ENCODE measurements around the gene PABPC1L. TPM values are rescaled to one million over a fixed set of nuclear protein-coding genes. Genes with fewer than 3 reads are reported as not detected.

Gene PABPC1L
- total RNA-seq, 2 experiments from 2014 or later: 59.4 to 60.6 TPM

DNA sequence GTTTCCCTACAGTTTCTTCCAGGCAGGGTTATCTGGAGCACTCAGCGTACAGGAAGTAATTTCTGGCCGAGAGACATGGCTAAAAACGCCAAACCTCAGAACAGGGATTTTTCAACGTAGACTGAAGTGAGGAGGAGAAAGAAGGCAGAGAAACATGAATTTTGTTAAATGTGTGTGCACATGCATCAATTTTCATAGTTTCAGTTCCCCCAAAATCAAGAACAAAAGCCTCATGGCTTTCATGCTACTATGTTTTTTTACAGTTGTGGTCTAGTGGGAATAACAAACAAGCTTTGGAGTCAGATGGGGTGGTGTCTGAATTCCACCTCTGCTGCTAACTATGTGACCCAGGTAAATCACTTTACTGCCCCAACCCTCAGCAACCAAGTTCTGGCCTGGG is 45.4 kb downstream of the PABPC1L start:
- H3K9me3 Mint-ChIP-seq: no peaks in the 10 kb centered on the region
- no peaks in the 10 kb centered on the region for H3K27me3 Mint-ChIP-seq
- H3K27ac Mint-ChIP-seq: peak overlapping the region; percentile 28
- POLR2A ChIA-PET: no interaction called here
- DNase-seq: no peak
- CTCF ChIA-PET: no interaction called here
- H3K4me3 Mint-ChIP-seq: no peak overlapping the region
- H3K4me1 Mint-ChIP-seq: peaks cover 53% of the 10 kb centered on the region
- peaks cover 63% of the 10 kb centered on the region for H3K36me3 Mint-ChIP-seq (ENCODE audit: low read depth)

DNA sequence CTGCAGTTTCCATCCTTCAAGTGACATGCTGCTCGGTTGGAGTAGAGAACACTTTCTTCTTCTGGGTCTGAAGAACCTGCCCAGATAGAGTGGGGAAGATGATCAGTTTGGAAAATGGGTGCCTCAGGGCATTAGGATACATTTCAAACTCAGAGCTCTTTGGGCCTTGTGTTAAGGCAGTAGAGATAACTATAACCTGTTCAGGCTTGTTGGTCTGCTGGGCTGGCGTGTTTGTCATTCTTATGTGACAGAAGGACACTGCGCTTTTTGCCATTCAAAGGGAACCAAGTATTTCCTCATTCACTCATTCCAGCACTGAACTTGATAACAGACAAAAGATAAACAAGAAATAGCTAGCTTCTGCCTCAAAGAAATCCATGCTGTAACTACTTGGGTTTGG is 46.5 kb downstream of the PABPC1L start:
- Mint-ChIP-seq H3K27me3 (no peaks in the 10 kb centered on the region), H3K27ac (no peak overlapping the region), H3K4me1 (peaks cover 65% of the 10 kb centered on the region), H3K4me3 (no peak overlapping the region), H3K9me3 (no peaks in the 10 kb centered on the region), H3K36me3 (ENCODE audit: low read depth) (peaks cover 56% of the 10 kb centered on the region)
- DNase-seq: no peak
- ChIA-PET CTCF (interaction anchor here (0.6 kb wide), 1 partner anchor 1593 kb away, joined by 3 read pairs; no protein-coding TSS in a partner anchor), POLR2A (no interaction called here)

DNA sequence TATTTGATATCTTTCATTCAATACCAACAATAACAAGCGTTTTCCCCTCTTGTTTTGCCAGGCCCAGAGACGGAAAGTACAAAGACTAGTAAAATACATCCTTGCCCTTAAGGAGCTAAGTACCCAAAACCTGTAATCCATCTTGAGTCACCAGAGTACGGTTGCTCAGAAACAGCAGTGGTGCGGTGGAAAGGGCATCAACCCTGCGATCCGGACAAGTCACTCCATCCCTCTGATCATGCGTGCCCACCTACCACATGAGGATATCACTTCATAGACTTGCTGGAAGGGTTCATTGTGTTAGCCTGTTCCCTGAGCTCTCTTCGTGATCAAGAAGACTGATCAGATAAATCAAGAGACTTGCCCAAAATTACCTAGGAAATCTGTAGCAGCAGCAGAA is 48.4 kb downstream of the PABPC1L start:
- peaks cover 38% of the 10 kb centered on the region for H3K36me3 Mint-ChIP-seq (ENCODE audit: low read depth)
- POLR2A ChIA-PET: no interaction called here
- no peak overlapping the region for H3K27ac Mint-ChIP-seq
- no peaks in the 10 kb centered on the region for H3K27me3 Mint-ChIP-seq
- CTCF ChIA-PET: interaction anchor here (1.4 to 2.8 kb wide), 2 partner anchors 9 to 10 kb away, joined by 6 to 20 read pairs; no protein-coding TSS in a partner anchor
- DNase-seq: no peak
- peaks cover 69% of the 10 kb centered on the region for H3K4me1 Mint-ChIP-seq
- peaks cover 2% of the 10 kb centered on the region for H3K9me3 Mint-ChIP-seq
- H3K4me3 Mint-ChIP-seq: peak overlapping the region; percentile 97

DNA sequence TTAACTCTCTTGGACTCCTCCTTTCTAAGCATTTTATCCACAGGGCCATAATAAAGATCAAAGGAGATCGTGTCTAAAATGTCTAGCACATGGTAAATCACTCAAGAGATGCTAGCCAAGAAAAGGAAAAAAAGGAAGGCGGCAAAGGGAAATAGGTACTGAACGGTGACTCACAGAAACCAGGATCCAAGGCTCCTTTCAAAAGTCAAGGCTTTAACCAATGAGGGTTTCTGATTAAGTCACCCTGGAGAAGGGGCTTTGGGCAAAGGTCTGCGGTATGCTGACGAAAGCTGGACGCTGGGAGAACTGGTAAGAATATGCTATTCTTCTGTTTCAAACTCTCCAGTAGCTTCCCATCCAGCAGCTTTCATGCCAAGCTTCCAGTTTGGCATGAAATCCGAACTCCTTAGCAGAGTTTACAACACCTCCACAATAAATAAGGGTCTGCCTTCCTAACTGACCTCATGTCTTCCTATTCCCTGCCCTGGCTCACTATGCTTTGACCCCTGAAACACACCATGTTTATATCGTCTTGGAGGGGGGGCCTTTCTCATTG is 49.3 kb downstream of the PABPC1L start:
- CTCF ChIA-PET: interaction anchor here (2.8 kb wide), 1 partner anchor 11 kb away, joined by 20 read pairs; no protein-coding TSS in a partner anchor
- peaks cover 71% of the 10 kb centered on the region for H3K4me1 Mint-ChIP-seq
- POLR2A ChIA-PET: no interaction called here

DNA sequence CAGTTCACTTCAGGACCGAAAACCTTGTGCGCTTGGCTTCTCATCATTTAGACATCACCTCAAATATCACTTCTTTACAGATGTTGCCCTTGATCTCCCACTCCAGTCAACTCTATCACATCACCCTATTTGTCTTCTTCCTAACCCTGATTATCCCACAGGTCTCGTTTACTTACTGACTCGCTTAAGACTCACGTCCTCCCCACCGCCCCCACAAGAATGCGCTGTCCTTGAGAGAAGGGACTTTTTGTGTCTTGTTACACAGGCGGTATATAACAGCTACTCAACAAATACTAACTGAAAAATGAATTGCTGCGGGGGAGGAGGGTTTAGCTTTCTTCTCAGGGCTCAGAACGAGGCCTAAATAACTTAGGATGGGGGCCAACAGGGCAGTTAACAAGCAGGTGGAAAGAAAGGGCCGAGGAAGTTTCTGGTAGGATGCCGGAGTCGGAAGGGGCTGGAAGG is 49.8 kb downstream of the PABPC1L start:
- peak; percentile 50 for DNase-seq
- Mint-ChIP-seq H3K4me1 (peaks cover 73% of the 10 kb centered on the region), H3K27ac (peak overlapping the region; percentile 92), H3K36me3 (ENCODE audit: low read depth) (peaks cover 26% of the 10 kb centered on the region), H3K4me3 (peak overlapping the region; percentile 97), H3K9me3 (peaks cover 2% of the 10 kb centered on the region), H3K27me3 (no peaks in the 10 kb centered on the region)
- ChIA-PET POLR2A (no interaction called here), CTCF (interaction anchor here (0.8 to 2.8 kb wide), 4 partner anchors 11 to 51 kb away, joined by 3 to 20 read pairs (median 3); no protein-coding TSS in a partner anchor)

More for the DNA sequence above, 49.3 kb downstream of the PABPC1L start:
- Mint-ChIP-seq H3K36me3 (ENCODE audit: low read depth) (peaks cover 29% of the 10 kb centered on the region), H3K27ac (peak overlapping the region; percentile 66), H3K27me3 (no peaks in the 10 kb centered on the region), H3K9me3 (peaks cover 2% of the 10 kb centered on the region), H3K4me3 (peak overlapping the region; percentile 97)
- DNase-seq: no peak

DNA sequence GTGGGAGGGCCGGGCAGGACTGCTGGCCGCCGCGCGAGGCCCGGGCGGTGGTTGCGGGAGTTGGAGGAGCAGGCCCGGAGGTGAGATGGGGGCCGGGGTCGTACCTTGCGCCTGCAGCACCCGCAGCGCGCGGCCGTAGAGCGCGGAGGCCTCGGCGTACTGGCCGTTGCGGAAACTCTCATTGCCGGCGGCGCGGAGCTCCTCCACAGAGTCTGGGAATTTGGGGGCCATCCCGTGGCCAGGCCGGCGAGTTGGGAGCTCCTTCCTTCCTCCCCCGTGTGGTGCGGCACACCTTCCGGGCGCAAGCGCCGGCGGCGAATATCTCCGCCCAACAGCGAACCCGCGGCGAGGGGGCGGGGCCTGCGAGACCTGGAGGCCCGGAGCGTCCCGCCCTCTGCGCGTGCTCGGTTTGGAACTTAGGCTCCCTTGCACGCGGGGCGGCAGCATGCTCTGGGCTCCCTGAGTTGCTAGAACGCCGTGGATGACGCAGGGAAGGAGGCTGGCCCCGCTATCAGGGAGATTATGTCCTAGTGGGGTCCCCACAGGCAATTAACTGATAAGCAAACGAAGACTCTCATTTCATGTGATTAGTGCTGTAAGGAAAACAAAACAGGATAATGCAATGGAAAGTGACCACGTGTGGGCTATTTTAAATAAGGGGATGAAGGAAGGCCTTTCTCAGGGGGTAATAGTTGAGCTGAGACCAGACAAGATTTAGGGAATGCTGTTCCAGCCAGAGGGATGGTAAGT is 50.4 kb downstream of the PABPC1L start, which contains the start of gene TOMM34:
Gene TOMM34 (minus strand): TSS at position 295 of the 750 bp plus-strand sequence. CDS start 64 bp downstream, at position 231.
- peaks cover 22% of the 10 kb centered on the region for H3K36me3 Mint-ChIP-seq (ENCODE audit: low read depth)
- no peaks in the 10 kb centered on the region for H3K27me3 Mint-ChIP-seq
- H3K9me3 Mint-ChIP-seq: peaks cover 2% of the 10 kb centered on the region
- POLR2A ChIA-PET: no interaction called here
- CTCF ChIA-PET: interaction anchor here (0.8 to 2.8 kb wide), 5 partner anchors 11 to 52 kb away, joined by 3 to 20 read pairs (median 3); no protein-coding TSS in a partner anchor
- H3K4me1 Mint-ChIP-seq: peaks cover 76% of the 10 kb centered on the region
- H3K27ac Mint-ChIP-seq: peak within 1 kb of the TSS; percentile 92
- peak within 1 kb of the TSS; percentile 97 for H3K4me3 Mint-ChIP-seq
- peak; percentile 95 for DNase-seq

DNA sequence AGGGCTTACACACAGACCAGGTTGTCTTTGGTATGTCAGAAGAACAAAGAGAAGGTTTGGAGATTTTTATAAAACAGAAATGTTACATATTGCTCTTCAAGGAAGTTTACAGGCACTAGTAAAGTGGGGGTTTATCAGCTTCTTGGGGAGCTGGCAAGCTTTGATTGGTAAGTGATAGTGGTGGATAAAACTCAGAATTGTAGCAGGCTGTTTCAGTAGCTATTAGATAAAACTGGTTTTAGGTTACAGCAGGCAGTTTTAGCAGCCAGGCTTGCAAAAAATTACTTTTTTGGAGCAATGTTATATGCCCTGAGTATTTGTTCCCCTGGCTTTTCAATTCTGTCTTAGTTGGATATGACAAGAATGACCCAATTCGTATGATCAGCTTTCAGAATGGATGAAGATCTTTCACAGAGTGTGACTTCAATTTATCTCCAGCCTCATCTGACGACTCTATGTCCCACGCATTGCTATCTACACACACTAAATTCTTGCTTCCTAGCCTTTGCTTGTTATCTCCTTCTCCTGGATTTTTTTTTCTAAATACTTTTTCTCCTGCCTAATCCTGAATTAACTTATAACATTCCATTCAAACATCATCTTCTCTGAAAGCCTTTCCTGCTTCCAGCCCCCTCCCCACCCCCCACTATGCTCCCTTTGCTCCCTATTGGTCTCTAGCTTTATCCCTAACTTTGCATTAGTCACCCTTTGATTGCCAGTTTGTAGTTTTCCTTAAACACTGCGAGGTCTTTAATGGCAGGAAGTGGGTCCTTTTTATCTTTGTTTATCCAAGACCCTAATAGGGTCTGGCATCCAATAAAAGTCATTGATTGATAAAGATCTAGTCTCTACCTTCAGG is 51.4 kb downstream of the PABPC1L start:
- ChIA-PET POLR2A (interaction anchor here (0.6 kb wide), 1 partner anchor 17 kb away, joined by 3 read pairs; no protein-coding TSS in a partner anchor), CTCF (interaction anchor here (1.4 kb wide), 1 partner anchor 10 kb away, joined by 5 read pairs; no protein-coding TSS in a partner anchor)
- Mint-ChIP-seq H3K4me1 (peaks cover 79% of the 10 kb centered on the region), H3K4me3 (peak overlapping the region; percentile 97), H3K27me3 (no peaks in the 10 kb centered on the region), H3K9me3 (peaks cover 2% of the 10 kb centered on the region), H3K27ac (no peak overlapping the region), H3K36me3 (ENCODE audit: low read depth) (peaks cover 14% of the 10 kb centered on the region)
- no peak for DNase-seq

DNA sequence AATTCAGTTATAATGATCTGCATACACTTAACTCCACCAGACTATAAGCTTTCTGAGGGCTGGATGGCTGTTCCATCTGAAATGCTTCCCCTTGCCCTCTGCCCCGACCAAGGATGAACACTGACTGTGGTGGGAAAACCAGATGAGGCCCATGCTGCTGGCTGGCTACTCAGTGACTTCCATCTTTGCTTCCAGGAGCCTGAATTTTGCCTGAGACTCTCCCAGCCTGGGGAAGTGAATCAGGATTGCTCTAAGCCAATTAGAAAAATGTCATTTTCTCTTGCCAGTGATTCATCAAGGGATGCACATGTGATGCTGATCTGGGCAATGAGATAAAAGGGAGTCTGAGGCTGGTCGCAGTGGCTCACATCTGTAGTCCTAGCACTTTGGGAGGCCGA is 52.0 kb downstream of the PABPC1L start:
- H3K4me3 Mint-ChIP-seq: no peak overlapping the region
- DNase-seq: no peak
- peaks cover 2% of the 10 kb centered on the region for H3K9me3 Mint-ChIP-seq
- no peaks in the 10 kb centered on the region for H3K27me3 Mint-ChIP-seq
- no peak overlapping the region for H3K27ac Mint-ChIP-seq
- ChIA-PET POLR2A (interaction anchor here (0.6 kb wide), 1 partner anchor 16 kb away, joined by 3 read pairs; no protein-coding TSS in a partner anchor), CTCF (interaction anchor here (2.1 kb wide), 1 partner anchor 16 kb away, joined by 8 read pairs; no protein-coding TSS in a partner anchor)
- H3K36me3 Mint-ChIP-seq (ENCODE audit: low read depth): peaks cover 19% of the 10 kb centered on the region
- peaks cover 74% of the 10 kb centered on the region for H3K4me1 Mint-ChIP-seq

DNA sequence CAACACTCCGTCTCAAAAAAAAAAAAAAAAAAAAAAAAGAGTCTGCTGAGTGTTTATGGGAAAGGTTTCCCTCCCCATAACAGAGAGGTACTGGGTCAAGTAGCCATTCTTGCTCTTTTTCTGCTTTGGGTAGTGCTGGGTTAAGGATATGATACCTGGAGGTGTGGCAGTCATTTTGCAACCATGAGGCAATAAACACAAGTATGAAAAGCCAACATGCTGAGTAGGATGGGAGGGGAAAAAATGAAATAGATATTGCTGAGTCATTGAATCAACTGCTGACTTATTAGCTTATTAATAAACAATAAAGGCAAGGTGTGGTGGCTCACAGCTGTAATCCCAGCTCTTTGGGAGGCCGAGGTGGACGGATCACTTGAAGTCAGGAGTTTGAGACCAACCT is 52.6 kb downstream of the PABPC1L start:
- Mint-ChIP-seq H3K36me3 (ENCODE audit: low read depth) (peaks cover 22% of the 10 kb centered on the region), H3K27me3 (no peaks in the 10 kb centered on the region), H3K4me1 (peaks cover 71% of the 10 kb centered on the region), H3K27ac (no peak overlapping the region), H3K4me3 (no peak overlapping the region), H3K9me3 (peaks cover 2% of the 10 kb centered on the region)
- DNase-seq: no peak
- POLR2A ChIA-PET: interaction anchor here (0.8 kb wide), 1 partner anchor 136 kb away, joined by 3 read pairs; no protein-coding TSS in a partner anchor
- CTCF ChIA-PET: interaction anchor here (1.3 to 2.1 kb wide), 2 partner anchors 16 to 35 kb away, joined by 3 to 8 read pairs; no protein-coding TSS in a partner anchor

DNA sequence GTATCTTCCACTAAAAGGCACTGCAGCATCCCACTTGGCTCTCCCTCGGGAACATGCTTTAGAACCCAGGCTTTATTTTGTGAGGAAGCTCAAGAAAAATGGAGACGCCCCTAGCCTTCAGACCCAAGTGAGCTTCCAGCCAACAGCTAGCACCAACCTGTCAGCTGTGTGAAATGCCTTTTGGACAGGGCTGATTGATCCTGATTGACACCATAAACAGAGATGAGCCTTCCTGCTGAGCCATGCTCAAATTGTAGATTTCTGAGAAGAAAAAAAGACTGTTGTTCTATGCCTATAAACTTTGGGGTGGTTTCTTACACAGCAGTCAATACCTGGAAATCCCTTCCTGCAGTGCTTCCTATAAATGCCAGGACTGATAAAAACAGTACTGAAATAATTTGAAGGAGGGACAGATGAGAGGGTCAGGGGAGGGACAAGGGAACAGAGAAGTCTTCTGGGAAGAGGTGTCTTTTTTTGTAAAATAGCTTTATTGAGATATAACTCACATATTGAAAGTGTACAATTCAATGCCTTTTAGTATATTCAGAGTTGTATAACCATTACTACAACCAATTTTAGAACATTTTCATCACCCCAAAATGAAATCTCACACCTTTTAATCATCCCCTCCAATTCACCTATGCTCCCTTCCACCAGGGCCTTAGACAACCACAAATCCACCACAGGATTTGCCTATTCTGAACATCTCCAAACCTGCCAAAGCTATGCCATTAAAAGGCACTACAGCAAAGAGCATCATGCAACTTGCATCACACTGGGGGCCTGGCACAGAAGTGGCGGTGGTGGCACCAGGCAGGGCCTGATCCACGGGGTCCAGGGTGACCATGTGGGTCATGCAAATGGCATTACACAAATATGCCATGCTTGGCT is 53.7 kb downstream of the PABPC1L start:
- Mint-ChIP-seq H3K4me1 (peaks cover 63% of the 10 kb centered on the region), H3K27me3 (no peaks in the 10 kb centered on the region), H3K27ac (peak overlapping the region; percentile 81), H3K4me3 (no peak overlapping the region), H3K36me3 (ENCODE audit: low read depth) (peaks cover 26% of the 10 kb centered on the region), H3K9me3 (peaks cover 2% of the 10 kb centered on the region)
- no peak for DNase-seq
- ChIA-PET POLR2A (no interaction called here), CTCF (interaction anchor here (0.8 to 2.1 kb wide), 3 partner anchors 15 to 37 kb away, joined by 3 to 8 read pairs (median 3); no protein-coding TSS in a partner anchor)

DNA sequence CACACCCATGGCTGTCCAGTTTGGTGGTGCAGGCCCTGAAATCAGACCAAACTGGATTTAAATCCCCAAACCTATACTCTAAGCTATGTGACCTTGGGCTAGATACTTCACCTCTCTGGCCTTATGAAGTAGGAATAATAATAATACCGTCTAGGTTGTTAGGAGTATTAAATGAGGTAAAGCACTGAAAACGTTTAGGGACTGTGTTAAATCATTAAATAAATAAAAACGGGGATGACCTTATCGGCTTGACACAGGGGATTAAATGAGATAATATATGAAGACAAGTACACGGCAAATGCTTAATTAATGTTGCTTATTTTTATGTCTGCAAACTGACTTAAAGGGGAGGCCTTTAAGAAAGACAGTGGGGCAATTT is 55.8 kb downstream of the PABPC1L start:
- ChIA-PET CTCF (no interaction called here), POLR2A (no interaction called here)
- H3K36me3 Mint-ChIP-seq (ENCODE audit: low read depth): peaks cover 36% of the 10 kb centered on the region
- peak overlapping the region; percentile 96 for H3K27ac Mint-ChIP-seq
- H3K4me1 Mint-ChIP-seq: peaks cover 62% of the 10 kb centered on the region
- DNase-seq: no peak
- peak overlapping the region; percentile 94 for H3K4me3 Mint-ChIP-seq
- H3K27me3 Mint-ChIP-seq: no peaks in the 10 kb centered on the region
- peaks cover 2% of the 10 kb centered on the region for H3K9me3 Mint-ChIP-seq

Data from activated CD4-positive, alpha-beta T cell treated with anti-CD3 and anti-CD28 coated beads, Interleukin-2, amount 10 ng/mL, durations not matched to agents 7 days and 5 days (primary cell).